Activated CD8-positive, alpha-beta T cell treated with anti-CD3 and anti-CD28 coated beads for 36 hours (primary cell): ENCODE results near the gene BMS1. TPM values are rescaled to one million over a fixed set of nuclear protein-coding genes. Genes with fewer than 3 reads are reported as not detected.

ENCODE experiments used
- ATAC-seq: fragments of 200-7000 bp; cut with Tn5 transposase; one replicate; pipeline ENCODE4 v1.10.0; 2021; ENCODE audit warnings: mild to moderate bottlenecking, moderate library complexity
- CTCF ChIA-PET: fragments of 350-600 bp; sonication (Branson Sonifier 250); formaldehyde crosslinking; loops from one replicate; lab custom pipeline; 2021; ENCODE audit warnings: antibody characterized with exemption; lab: Charles Lee
- POLR2A ChIA-PET: fragments of 350-600 bp; sonication (Branson Sonifier 250); formaldehyde crosslinking; loops from one replicate; lab custom pipeline; 2021; ENCODE audit warnings: antibody characterized with exemption; lab: Charles Lee
- DNase-seq: peaks from one replicate; pipeline ENCODE4 v3.0.0-alpha.2; 2020
- H3K27ac Mint-ChIP-seq: one replicate; pipeline ENCODE4 v1.8.0; 2021; ENCODE audit warnings: mild to moderate bottlenecking, mixed read lengths
- H3K27me3 Mint-ChIP-seq: one replicate; pipeline ENCODE4 v1.8.0; 2021; ENCODE audit warnings: mixed read lengths
- H3K36me3 Mint-ChIP-seq: one replicate; pipeline ENCODE4 v1.8.0; 2021; ENCODE audit warnings: low read depth, mixed read lengths
- H3K4me1 Mint-ChIP-seq: one replicate; pipeline ENCODE4 v1.8.0; 2021; ENCODE audit warnings: low read depth, mixed read lengths
- H3K4me3 Mint-ChIP-seq: one replicate; pipeline ENCODE4 v1.8.0; 2021; ENCODE audit warnings: mild to moderate bottlenecking, moderate library complexity, mixed read lengths
- H3K9me3 Mint-ChIP-seq: one replicate; pipeline ENCODE4 v1.8.0; 2021; ENCODE audit warnings: mixed read lengths
- intact Hi-C: fragments of 100-400 bp; cut with micrococcal nuclease; formaldehyde crosslinking; loops from one replicate; pipeline ENCODE4 v1.10.0; 2022
- total RNA-seq, 2 experiments: library from RNA; stranded (reverse); gene quantifications; one replicate each; pipeline ENCODE4 v1.2.3, GENCODE V29; 2021
- TF ChIP-seq, protein P1 (sequence below): fragments of 200-600 bp; IDR thresholded peaks from one replicate; pipeline ENCODE4 v1.8.0; 2022; ENCODE audit warnings: antibody characterized with exemption, mild to moderate bottlenecking

Gene BMS1
- total RNA-seq, 2 experiments from 2014 or later = 27.6 to 28.1 TPM

DNA sequence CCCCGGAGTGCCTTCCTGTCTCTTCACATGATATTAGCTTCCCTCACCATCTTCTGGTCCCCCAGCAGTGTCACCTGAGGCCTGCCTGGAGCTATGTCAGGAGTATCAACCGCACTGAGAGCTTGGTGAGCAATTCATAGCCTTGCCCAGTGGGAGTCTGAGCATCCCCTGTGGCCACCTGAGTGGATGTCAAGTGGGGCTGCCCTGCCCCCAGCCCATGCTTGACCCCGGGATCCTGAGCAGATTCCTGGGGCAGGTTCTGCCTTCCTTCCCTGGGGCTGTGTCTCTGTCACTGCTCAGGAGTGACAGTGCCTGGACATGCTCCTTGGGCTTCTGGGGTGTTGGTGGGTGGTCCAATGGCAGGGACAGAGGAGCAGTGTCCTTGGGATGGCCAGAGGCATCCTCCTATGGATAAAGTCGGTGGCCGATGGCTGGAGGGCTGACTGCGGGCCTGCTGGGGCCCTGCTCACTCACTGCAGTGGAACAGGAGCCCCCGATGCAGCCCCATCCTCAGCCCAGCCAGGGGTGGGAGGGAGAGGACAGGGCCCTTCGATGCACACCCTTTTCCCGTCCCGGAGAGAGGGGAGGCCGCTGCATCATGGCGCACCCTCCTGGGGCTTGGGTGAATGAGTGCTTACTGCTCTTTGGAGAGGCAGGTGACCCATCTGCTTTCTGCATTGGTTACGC lies 95.7 kb downstream of the BMS1 start:
- H3K27me3 Mint-ChIP-seq = no peaks in the 10 kb centered on the region
- no peak overlapping the region for H3K4me3 Mint-ChIP-seq
- ATAC-seq (no peak), DNase-seq (no peak)
- intact Hi-C loops = no loop called here
- ChIA-PET CTCF (no interaction called here), POLR2A (no interaction called here)
- TF ChIP-seq, protein P1, sequence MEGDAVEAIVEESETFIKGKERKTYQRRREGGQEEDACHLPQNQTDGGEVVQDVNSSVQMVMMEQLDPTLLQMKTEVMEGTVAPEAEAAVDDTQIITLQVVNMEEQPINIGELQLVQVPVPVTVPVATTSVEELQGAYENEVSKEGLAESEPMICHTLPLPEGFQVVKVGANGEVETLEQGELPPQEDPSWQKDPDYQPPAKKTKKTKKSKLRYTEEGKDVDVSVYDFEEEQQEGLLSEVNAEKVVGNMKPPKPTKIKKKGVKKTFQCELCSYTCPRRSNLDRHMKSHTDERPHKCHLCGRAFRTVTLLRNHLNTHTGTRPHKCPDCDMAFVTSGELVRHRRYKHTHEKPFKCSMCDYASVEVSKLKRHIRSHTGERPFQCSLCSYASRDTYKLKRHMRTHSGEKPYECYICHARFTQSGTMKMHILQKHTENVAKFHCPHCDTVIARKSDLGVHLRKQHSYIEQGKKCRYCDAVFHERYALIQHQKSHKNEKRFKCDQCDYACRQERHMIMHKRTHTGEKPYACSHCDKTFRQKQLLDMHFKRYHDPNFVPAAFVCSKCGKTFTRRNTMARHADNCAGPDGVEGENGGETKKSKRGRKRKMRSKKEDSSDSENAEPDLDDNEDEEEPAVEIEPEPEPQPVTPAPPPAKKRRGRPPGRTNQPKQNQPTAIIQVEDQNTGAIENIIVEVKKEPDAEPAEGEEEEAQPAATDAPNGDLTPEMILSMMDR = no peak
- peaks cover 13% of the 10 kb centered on the region for H3K9me3 Mint-ChIP-seq
- H3K4me1 Mint-ChIP-seq = no peaks in the 10 kb centered on the region
- H3K36me3 Mint-ChIP-seq = no peaks in the 10 kb centered on the region
- H3K27ac Mint-ChIP-seq = no peak overlapping the region

GRCh38 chr10:42878821-42879195 lies 96.2 kb downstream of the BMS1 start:
- Mint-ChIP-seq H3K27me3 (no peaks in the 10 kb centered on the region), H3K36me3 (no peaks in the 10 kb centered on the region), H3K4me1 (no peaks in the 10 kb centered on the region), H3K9me3 (peaks cover 13% of the 10 kb centered on the region), H3K4me3 (no peak overlapping the region), H3K27ac (no peak overlapping the region)
- TF ChIP-seq, protein P1 = no peak
- CTCF ChIA-PET = no interaction called here
- ATAC-seq = no peak
- intact Hi-C loops = no loop called here
- POLR2A ChIA-PET = no interaction called here
- DNase-seq = no peak

DNA sequence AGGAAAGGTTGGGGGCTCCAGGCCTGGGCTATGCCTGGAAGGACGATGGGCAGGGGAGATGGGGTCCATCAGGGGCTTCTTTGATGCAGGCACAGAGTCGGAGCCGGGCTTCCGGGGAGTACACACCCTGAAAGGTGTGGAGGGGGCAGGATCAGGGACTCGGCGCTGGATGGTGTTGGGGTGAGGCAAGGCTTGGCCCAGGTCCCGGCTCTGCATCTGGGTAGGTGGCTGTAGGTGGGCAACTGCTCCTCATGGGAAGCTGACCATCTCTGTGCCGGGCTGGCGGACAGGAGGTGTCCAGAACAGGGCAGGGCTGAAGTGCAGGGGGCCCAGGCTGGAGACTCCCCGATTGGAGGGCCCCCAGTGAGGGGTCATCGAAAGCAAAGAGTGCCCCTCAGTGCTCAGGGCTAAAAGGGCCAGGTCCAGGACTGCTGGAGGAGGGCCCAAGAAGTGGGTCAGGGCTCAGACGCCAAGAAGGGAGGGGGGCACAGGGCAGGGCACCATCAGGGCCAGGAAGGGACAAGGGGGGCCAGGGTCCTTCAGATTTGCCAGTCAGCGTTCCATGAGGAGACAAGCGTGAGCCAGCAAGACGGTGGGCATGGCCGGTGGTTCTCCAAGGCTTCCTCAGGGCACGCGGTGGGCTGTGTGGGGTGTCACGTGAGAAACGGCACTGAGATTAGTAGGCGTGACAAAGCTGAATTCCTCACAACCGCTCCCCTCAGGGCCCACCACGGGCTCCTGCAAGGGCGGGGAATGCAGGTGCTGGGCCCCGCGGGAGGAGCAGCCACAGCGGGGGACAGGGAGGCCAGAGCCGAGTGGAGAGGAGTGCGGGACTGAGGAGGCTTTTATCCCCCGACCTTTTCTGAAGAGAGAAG lies 97.0 kb downstream of the BMS1 start:
- H3K9me3 Mint-ChIP-seq = peaks cover 13% of the 10 kb centered on the region
- TF ChIP-seq, protein P1 = no peak
- no peak overlapping the region for H3K27ac Mint-ChIP-seq
- DNase-seq = no peak
- ChIA-PET CTCF (no interaction called here), POLR2A (no interaction called here)
- no peak for ATAC-seq
- intact Hi-C loops = no loop called here
- H3K27me3 Mint-ChIP-seq = no peaks in the 10 kb centered on the region
- H3K4me3 Mint-ChIP-seq = no peak overlapping the region
- no peaks in the 10 kb centered on the region for H3K36me3 Mint-ChIP-seq
- H3K4me1 Mint-ChIP-seq = no peaks in the 10 kb centered on the region

GRCh38 chr10:42880255-42880620 lies 97.6 kb downstream of the BMS1 start:
- TF ChIP-seq, protein P1 = no peak
- ChIA-PET CTCF (no interaction called here), POLR2A (no interaction called here)
- Mint-ChIP-seq H3K36me3 (no peaks in the 10 kb centered on the region), H3K4me1 (no peaks in the 10 kb centered on the region), H3K9me3 (peaks cover 13% of the 10 kb centered on the region), H3K27me3 (no peaks in the 10 kb centered on the region), H3K27ac (no peak overlapping the region), H3K4me3 (no peak overlapping the region)
- intact Hi-C loops = no loop called here
- no peak for DNase-seq
- no peak for ATAC-seq

- intact Hi-C loops = no loop called here
- POLR2A ChIA-PET = no interaction called here
Observed at GRCh38 chr10:42882597-42882996, 100.0 kb downstream of the BMS1 start.

More at GRCh38 chr10:42882597-42882996, 100.0 kb downstream of the BMS1 start:
- Mint-ChIP-seq H3K4me1 (no peaks in the 10 kb centered on the region), H3K27me3 (no peaks in the 10 kb centered on the region), H3K9me3 (peaks cover 13% of the 10 kb centered on the region), H3K27ac (no peak overlapping the region), H3K4me3 (no peak overlapping the region), H3K36me3 (no peaks in the 10 kb centered on the region)
- DNase-seq (no peak), ATAC-seq (no peak)
- TF ChIP-seq, protein P1 = no peak
- CTCF ChIA-PET = no interaction called here
